Measurements from ENCODE around the gene ZNF497.

GRCh38 chr19:58353717-58354477 is 8.7 kb downstream of the ZNF497 start:
- TF ChIP-seq TEAD4 (IDR thresholded peaks at IDR 0.05; ENCODE audit: low read depth, low read length) (no peak), CTCF (IDR thresholded peaks at IDR 0.05; ENCODE audit: control extremely low read depth in 1 of 3, insufficient read depth in 1 of 3, low read depth in 1 of 3, low read length in 3 of 3) (no peak)

Measured in H1 (cell line).